GM18502 (cell line): ENCODE results near the gene ERMAP.
"Not testable (repeated sequence)": the region's sequence is repeated elsewhere in the genome, so short reads cannot be mapped to it uniquely, and the experiment has no call there.

Experiments
- ATAC-seq: cut with Tn5 transposase; IDR thresholded peaks from one replicate; pipeline ENCODE4 v1.9.1; 2021; ENCODE audit warnings: mild to moderate bottlenecking; ENCODE audit not compliant: unreplicated experiment, poor library complexity

The ERMAP gene

GRCh38 chr1:42806171-42806570 lies 10.8 kb upstream of the ERMAP start:
- ATAC-seq = no peak

- no peak for ATAC-seq
Observed at GRCh38 chr1:42806593-42806992, 10.3 kb upstream of the ERMAP start.

- no peak for ATAC-seq
Observed at GRCh38 chr1:42807056-42807668, 9.8 kb upstream of the ERMAP start.

- ATAC-seq = not testable (repeated sequence)
Observed at GRCh38 chr1:42814815-42815214, 2.1 kb upstream of the ERMAP start.

- no peak for ATAC-seq
Observed at GRCh38 chr1:42815941-42816584, 859 bp upstream of the ERMAP start.

- peak; percentile 3 for ATAC-seq
Observed at GRCh38 chr1:42817440-42817767, 482 bp downstream of the ERMAP start.

GRCh38 chr1:42817976-42818375 lies 1.1 kb downstream of the ERMAP start:
- no peak for ATAC-seq

GRCh38 chr1:42820813-42821212 lies 3.9 kb downstream of the ERMAP start:
- ATAC-seq = no peak

- ATAC-seq = no peak
Observed at GRCh38 chr1:42821690-42822089, 4.8 kb downstream of the ERMAP start.

GRCh38 chr1:42822800-42823392 lies 6.0 kb downstream of the ERMAP start:
- ATAC-seq = no peak

GRCh38 chr1:42824481-42825035 lies 7.6 kb downstream of the ERMAP start:
- ATAC-seq = no peak

- no peak for ATAC-seq
Observed at GRCh38 chr1:42825036-42825851, 8.3 kb downstream of the ERMAP start.

GRCh38 chr1:42830631-42831030 lies 13.7 kb downstream of the ERMAP start:
- no peak for ATAC-seq

GRCh38 chr1:42831273-42831672 lies 14.4 kb downstream of the ERMAP start:
- ATAC-seq = no peak

GRCh38 chr1:42832641-42833240 lies 15.8 kb downstream of the ERMAP start:
- ATAC-seq = no peak

GRCh38 chr1:42833981-42834380 lies 17.1 kb downstream of the ERMAP start:
- ATAC-seq = no peak

GRCh38 chr1:42834803-42835202 lies 17.9 kb downstream of the ERMAP start:
- no peak for ATAC-seq

GRCh38 chr1:42835422-42835821 lies 18.5 kb downstream of the ERMAP start:
- ATAC-seq = no peak

GRCh38 chr1:42837709-42838108 lies 20.8 kb downstream of the ERMAP start:
- no peak for ATAC-seq

- ATAC-seq = no peak
Observed at GRCh38 chr1:42838482-42839190, 21.7 kb downstream of the ERMAP start.
